Esophagus squamous epithelium (tissue), 4 donors: ENCODE data around the gene GIT1.

Source experiments
- POLR2A ChIP-seq, 4 donors: fragments of 450-650 bp; IDR thresholded peaks; one replicate each; pipeline ENCODE4 v1.6.1; 2017; ENCODE audit warnings: antibody characterized with exemption in 4 of 4, mild to moderate bottlenecking in 4 of 4, moderate library complexity in 3 of 4
- TF ChIP-seq, protein P1 (sequence below), 6 experiments: fragments of 450-650 bp in 4 of 6; fragments of 200-600 bp in 2 of 6; sonication (generic) in 2 of 6; IDR thresholded peaks; one replicate each; pipeline ENCODE4 v1.5.1; 2016 to 2019; ENCODE audit warnings: antibody characterized with exemption in 6 of 6, mild to moderate bottlenecking in 4 of 6, moderate library complexity in 4 of 6

- TF ChIP-seq, protein P1, sequence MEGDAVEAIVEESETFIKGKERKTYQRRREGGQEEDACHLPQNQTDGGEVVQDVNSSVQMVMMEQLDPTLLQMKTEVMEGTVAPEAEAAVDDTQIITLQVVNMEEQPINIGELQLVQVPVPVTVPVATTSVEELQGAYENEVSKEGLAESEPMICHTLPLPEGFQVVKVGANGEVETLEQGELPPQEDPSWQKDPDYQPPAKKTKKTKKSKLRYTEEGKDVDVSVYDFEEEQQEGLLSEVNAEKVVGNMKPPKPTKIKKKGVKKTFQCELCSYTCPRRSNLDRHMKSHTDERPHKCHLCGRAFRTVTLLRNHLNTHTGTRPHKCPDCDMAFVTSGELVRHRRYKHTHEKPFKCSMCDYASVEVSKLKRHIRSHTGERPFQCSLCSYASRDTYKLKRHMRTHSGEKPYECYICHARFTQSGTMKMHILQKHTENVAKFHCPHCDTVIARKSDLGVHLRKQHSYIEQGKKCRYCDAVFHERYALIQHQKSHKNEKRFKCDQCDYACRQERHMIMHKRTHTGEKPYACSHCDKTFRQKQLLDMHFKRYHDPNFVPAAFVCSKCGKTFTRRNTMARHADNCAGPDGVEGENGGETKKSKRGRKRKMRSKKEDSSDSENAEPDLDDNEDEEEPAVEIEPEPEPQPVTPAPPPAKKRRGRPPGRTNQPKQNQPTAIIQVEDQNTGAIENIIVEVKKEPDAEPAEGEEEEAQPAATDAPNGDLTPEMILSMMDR (IDR thresholded peaks at IDR 0.05), result no peak
- no peak for TF ChIP-seq POLR2A (IDR thresholded peaks at IDR 0.05)
These were observed 30.8 kb upstream of the GIT1 start for GRCh38 chr17:29620271-29620670.
